Measurements from ENCODE around the gene LAMA5. TPM values are rescaled to one million over a fixed set of nuclear protein-coding genes. Genes with fewer than 3 reads are reported as not detected.
A peak's percentile ranks its signal among the peaks of the same experiment; 100 is the strongest.

The LAMA5 gene
- polyA plus RNA-seq, 3 donors: 0.05 TPM; not detected in 2

DNA sequence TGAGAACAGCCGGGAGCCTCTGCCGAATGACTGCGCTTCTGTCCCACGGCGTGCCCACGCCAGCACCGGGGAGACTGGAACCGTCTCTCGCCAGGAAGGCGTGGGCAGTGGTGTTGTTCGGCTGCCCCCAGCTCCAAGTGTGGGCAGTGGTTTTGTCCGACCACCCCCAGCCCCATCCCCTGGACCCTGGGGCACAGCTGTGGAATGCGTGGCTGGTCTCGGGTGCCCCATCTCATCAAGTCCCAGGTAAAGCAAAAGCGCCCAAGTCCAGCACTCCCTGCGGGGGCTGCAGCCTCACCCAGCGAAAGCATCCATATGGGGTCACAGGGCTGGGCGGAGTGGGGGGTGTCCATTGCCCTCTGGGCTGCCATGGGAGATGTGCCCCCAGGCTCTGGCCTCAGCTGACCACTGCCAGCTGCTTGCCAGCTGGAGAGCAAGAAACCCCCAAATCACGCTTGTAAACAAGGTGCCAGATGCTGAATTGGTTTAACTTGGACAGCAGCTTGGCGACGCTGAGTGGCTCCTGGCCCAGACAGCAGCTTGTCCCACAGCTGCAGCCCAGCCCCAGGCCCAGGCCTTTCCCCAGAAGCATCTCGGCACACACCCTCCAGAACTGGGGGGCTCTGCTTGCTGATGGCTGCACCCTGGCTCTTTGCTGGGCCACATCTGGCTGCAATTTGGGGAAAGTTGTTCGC lies 35.5 kb upstream of the LAMA5 start:
- intact Hi-C loops (cut with micrococcal nuclease): loop anchor here in 1 of 2 donors (10.0 kb wide), 2 partner anchors 168 to 392 kb away; partner anchors contain the start of genes MRGBP and OSBPL2
- WGBS (ENCODE audit: insufficient coverage): 98% methylated on average over 20 of the region's 23 CpGs
- peaks cover 0 to 2% (median 2%) of the 10 kb centered on the region in 3 donors for H3K27me3 Mint-ChIP-seq (ENCODE audit: low read depth in 3 of 3)

GRCh38 chr20:62401331-62401779 lies 34.2 kb upstream of the LAMA5 start:
- no peak overlapping the region for H3K4me3 Mint-ChIP-seq
- DNase-seq: no peak

More for the DNA sequence above, 35.5 kb upstream of the LAMA5 start:
- no peak for DNase-seq
- H4K20me1 ChIP-seq (ENCODE audit: insufficient read depth, low read length): peaks cover 10% of the 10 kb centered on the region
- peaks cover 20% of the 10 kb centered on the region for H3K4me1 Mint-ChIP-seq
- peaks cover 3 to 9% of the 10 kb centered on the region in 2 donors for H3K36me3 ChIP-seq (replicated peaks in 1 of 2; ENCODE audit: control insufficient read depth in 1 of 2, insufficient read depth in 2 of 2, low read length in 2 of 2)
- H3K27ac Mint-ChIP-seq: no peak overlapping the region
- H3K36me3 Mint-ChIP-seq: peaks cover 9 to 29% of the 10 kb centered on the region in 2 donors
- H3K27ac ChIP-seq (ENCODE audit: low read depth in 1 of 2, low read length in 2 of 2): no peak overlapping the region
- H3K9ac ChIP-seq (ENCODE audit: insufficient read depth, low read length, poor library complexity, severe bottlenecking): no peak overlapping the region
- peaks cover 23% of the 10 kb centered on the region for H3K79me2 ChIP-seq (ENCODE audit: insufficient read depth, low read length)
- H3K4me3 Mint-ChIP-seq: no peak overlapping the region
- no peaks in the 10 kb centered on the region for H3K9me3 ChIP-seq (replicated peaks in 1 of 2; ENCODE audit: control insufficient read depth in 1 of 2, insufficient read depth in 1 of 2, low read length in 2 of 2)
- peaks cover 20 to 27% of the 10 kb centered on the region in 2 donors for H3K4me1 ChIP-seq (ENCODE audit: control insufficient read depth in 1 of 2, insufficient read depth in 2 of 2, low read length in 2 of 2)
- TF ChIP-seq, protein P1, sequence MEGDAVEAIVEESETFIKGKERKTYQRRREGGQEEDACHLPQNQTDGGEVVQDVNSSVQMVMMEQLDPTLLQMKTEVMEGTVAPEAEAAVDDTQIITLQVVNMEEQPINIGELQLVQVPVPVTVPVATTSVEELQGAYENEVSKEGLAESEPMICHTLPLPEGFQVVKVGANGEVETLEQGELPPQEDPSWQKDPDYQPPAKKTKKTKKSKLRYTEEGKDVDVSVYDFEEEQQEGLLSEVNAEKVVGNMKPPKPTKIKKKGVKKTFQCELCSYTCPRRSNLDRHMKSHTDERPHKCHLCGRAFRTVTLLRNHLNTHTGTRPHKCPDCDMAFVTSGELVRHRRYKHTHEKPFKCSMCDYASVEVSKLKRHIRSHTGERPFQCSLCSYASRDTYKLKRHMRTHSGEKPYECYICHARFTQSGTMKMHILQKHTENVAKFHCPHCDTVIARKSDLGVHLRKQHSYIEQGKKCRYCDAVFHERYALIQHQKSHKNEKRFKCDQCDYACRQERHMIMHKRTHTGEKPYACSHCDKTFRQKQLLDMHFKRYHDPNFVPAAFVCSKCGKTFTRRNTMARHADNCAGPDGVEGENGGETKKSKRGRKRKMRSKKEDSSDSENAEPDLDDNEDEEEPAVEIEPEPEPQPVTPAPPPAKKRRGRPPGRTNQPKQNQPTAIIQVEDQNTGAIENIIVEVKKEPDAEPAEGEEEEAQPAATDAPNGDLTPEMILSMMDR (IDR thresholded peaks at IDR 0.05): no peak
- H3K4me2 ChIP-seq (replicated peaks; ENCODE audit: extremely low read depth, low read length, poor library complexity, severe bottlenecking): no peak overlapping the region
- no peak overlapping the region for H2AFZ ChIP-seq (ENCODE audit: insufficient read depth, low read depth, low read length, poor library complexity, severe bottlenecking)
- no peak overlapping the region for H3K4me3 ChIP-seq (replicated peaks in 1 of 3; ENCODE audit: low read depth in 2 of 3, low read length in 3 of 3)
- H3K27me3 ChIP-seq (ENCODE audit: control insufficient read depth in 2 of 2, insufficient read depth in 2 of 2, low read length in 2 of 2): no peaks in the 10 kb centered on the region
- peaks cover 0 to 6% (median 0%) of the 10 kb centered on the region in 7 donors for H3K9me3 Mint-ChIP-seq

More at GRCh38 chr20:62401331-62401779, 34.2 kb upstream of the LAMA5 start:
- peaks cover 9 to 29% of the 10 kb centered on the region in 2 donors for H3K36me3 Mint-ChIP-seq
- H3K9me3 Mint-ChIP-seq: peaks cover 0 to 7% (median 0%) of the 10 kb centered on the region in 7 donors
- TF ChIP-seq, protein P1 (IDR thresholded peaks at IDR 0.05): peak; percentile 22
- peaks cover 19% of the 10 kb centered on the region for H3K79me2 ChIP-seq (ENCODE audit: insufficient read depth, low read length)
- H4K20me1 ChIP-seq (ENCODE audit: insufficient read depth, low read length): peaks cover 7% of the 10 kb centered on the region
- no peak overlapping the region for H2AFZ ChIP-seq (ENCODE audit: insufficient read depth, low read depth, low read length, poor library complexity, severe bottlenecking)
- H3K27me3 Mint-ChIP-seq (ENCODE audit: low read depth in 3 of 3): peaks cover 0 to 2% (median 2%) of the 10 kb centered on the region in 3 donors
- no peak overlapping the region for H3K4me3 ChIP-seq (replicated peaks in 1 of 3; ENCODE audit: low read depth in 2 of 3, low read length in 3 of 3)
- intact Hi-C loops (cut with micrococcal nuclease): loop anchor here in 1 of 2 donors (10.0 kb wide), 2 partner anchors 167 to 393 kb away; partner anchors contain the start of genes MRGBP and OSBPL2
- H3K4me1 ChIP-seq (ENCODE audit: control insufficient read depth in 1 of 2, insufficient read depth in 2 of 2, low read length in 2 of 2): peaks cover 13 to 18% of the 10 kb centered on the region in 2 donors
- no peaks in the 10 kb centered on the region for H3K27me3 ChIP-seq (ENCODE audit: control insufficient read depth in 2 of 2, insufficient read depth in 2 of 2, low read length in 2 of 2)
- H3K4me2 ChIP-seq (replicated peaks; ENCODE audit: extremely low read depth, low read length, poor library complexity, severe bottlenecking): no peak overlapping the region
- peaks cover 3 to 9% of the 10 kb centered on the region in 2 donors for H3K36me3 ChIP-seq (replicated peaks in 1 of 2; ENCODE audit: control insufficient read depth in 1 of 2, insufficient read depth in 2 of 2, low read length in 2 of 2)
- peaks cover 18% of the 10 kb centered on the region for H3K4me1 Mint-ChIP-seq
- H3K9me3 ChIP-seq (replicated peaks in 1 of 2; ENCODE audit: control insufficient read depth in 1 of 2, insufficient read depth in 1 of 2, low read length in 2 of 2): no peaks in the 10 kb centered on the region
- H3K27ac Mint-ChIP-seq: no peak overlapping the region
- no peak overlapping the region for H3K27ac ChIP-seq (ENCODE audit: low read depth in 1 of 2, low read length in 2 of 2)
- 87% methylated on average over 21 of the region's 21 CpGs for WGBS (ENCODE audit: insufficient coverage)
- H3K9ac ChIP-seq (ENCODE audit: insufficient read depth, low read length, poor library complexity, severe bottlenecking): no peak overlapping the region
